ENCODE measurements around the gene TNFAIP2.

GRCh38 chr14:103129301-103130016, 6.2 kb downstream of the TNFAIP2 start:
- TF ChIP-seq ATF3 (IDR thresholded peaks at IDR 0.05) (no peak), CTCF (IDR thresholded peaks at IDR 0.05; ENCODE audit: low read depth, low read length, missing input control) (no peak), EGR1 (IDR thresholded peaks at IDR 0.05; ENCODE audit: low read depth in 2 of 2) (no peak), ZBTB33 (IDR thresholded peaks at IDR 0.05) (no peak), HNF4A (conservative IDR thresholded peaks at IDR 0.05) (no peak), SP1 (IDR thresholded peaks at IDR 0.05) (no peak), REST (IDR thresholded peaks at IDR 0.05) (no peak), TAF1 (conservative IDR thresholded peaks at IDR 0.05) (no peak)

Data from liver (tissue), 3 donors.